H1 (cell line): Measurements from ENCODE around the gene VPS35L. TPM values are rescaled to one million over a fixed set of nuclear protein-coding genes. Genes with fewer than 3 reads are reported as not detected.

Experiments
- CTCF ChIA-PET: fragments of 300-600 bp; sonication (Branson Sonifier 250); formaldehyde crosslinking; loops from one replicate; lab custom pipeline; 2021; ENCODE audit not compliant: partially characterized antibody; lab: Charles Lee
- POLR2A ChIA-PET: fragments of 300-600 bp; sonication (Branson Sonifier 250); formaldehyde crosslinking; loops from one replicate; lab custom pipeline; 2021; ENCODE audit warnings: inconsistent platforms; ENCODE audit not compliant: partially characterized antibody; lab: Charles Lee
- DNase-seq, 2 experiments: peaks; one replicate each; pipeline versions ENCODE4 v3.0.0 to v3.0.0-alpha.2; 2010 to 2022; ENCODE audit warnings: low spot score in 2 of 2, low read depth in 1 of 2, mixed read lengths in 1 of 2
- FAIRE-seq: peaks from 2 replicates; lab custom pipeline; 2011; peaks lifted over from hg19 to GRCh38; lab: Jason Lieb, UNC
- H2AFZ ChIP-seq: 2 replicates; pipeline ENCODE4 v1.8.1; 2012; ENCODE audit warnings: low read length, inconsistent platforms
- H2AK5ac ChIP-seq: 2 replicates; pipeline ENCODE4 v1.6.1; 2013; ENCODE audit warnings: low read depth, low read length
- H2BK120ac ChIP-seq: replicated peaks from 2 replicates; pipeline ENCODE3; 2013; ENCODE audit warnings: low read depth, low read length, inconsistent platforms
- H2BK12ac ChIP-seq: 2 replicates; pipeline ENCODE4 v1.6.1; 2013; ENCODE audit warnings: low read depth, low read length
- H2BK15ac ChIP-seq: 2 replicates; pipeline ENCODE4 v1.6.1; 2013; ENCODE audit warnings: low read length
- H2BK20ac ChIP-seq: 2 replicates; pipeline ENCODE4 v1.6.1; 2013; ENCODE audit warnings: low read length
- H2BK5ac ChIP-seq: 2 replicates; pipeline ENCODE4 v1.6.1; 2013; ENCODE audit warnings: low read depth, low read length
- H3K14ac ChIP-seq: 2 replicates; pipeline ENCODE4 v1.6.1; 2013; ENCODE audit warnings: inconsistent platforms; ENCODE audit not compliant: insufficient read length
- H3K18ac ChIP-seq: 2 replicates; pipeline ENCODE4 v1.6.1; 2013; ENCODE audit warnings: low read length; ENCODE audit errors: extremely low read depth
- H3K23ac ChIP-seq: 2 replicates; pipeline ENCODE4 v1.6.1; 2013; ENCODE audit warnings: inconsistent platforms; ENCODE audit not compliant: insufficient read length
- H3K23me2 ChIP-seq: 2 replicates; pipeline ENCODE4 v1.6.1; 2013; ENCODE audit warnings: low read depth, low read length
- H3K27ac ChIP-seq: 2 replicates; pipeline ENCODE4 v1.6.1; 2011; ENCODE audit warnings: low read depth, low read length, inconsistent platforms
- H3K27me3 ChIP-seq, 4 experiments: replicated peaks in 1 of 4; 1 replicate in 1 of 4; 2 replicates in 3 of 4; pipeline versions ENCODE4 v1.6.1 to v1.8.1; 2011 to 2013; ENCODE audit warnings: low read length in 3 of 4, mild to moderate bottlenecking in 3 of 4, inconsistent platforms in 2 of 4, mixed read lengths in 2 of 4, moderate library complexity in 1 of 4; ENCODE audit not compliant: control insufficient read depth in 3 of 4, insufficient read depth in 3 of 4; ENCODE audit errors: extremely low read depth in 1 of 4
- H3K36me3 ChIP-seq, 4 experiments: 2 replicates each; pipeline versions ENCODE4 v1.6.1 to v1.8.1; 2011 to 2013; ENCODE audit warnings: mild to moderate bottlenecking in 4 of 4, low read length in 3 of 4, moderate library complexity in 2 of 4, control low read depth in 1 of 4, inconsistent platforms in 1 of 4; ENCODE audit not compliant: insufficient read depth in 4 of 4, control insufficient read depth in 2 of 4
- H3K4ac ChIP-seq: replicated peaks from 2 replicates; pipeline ENCODE3; 2013; ENCODE audit warnings: low read length, low read depth, mixed read lengths, inconsistent platforms; ENCODE audit not compliant: insufficient read length
- H3K4me1 ChIP-seq, 4 experiments: replicated peaks in 1 of 4; 1 replicate in 1 of 4; 2 replicates in 3 of 4; pipeline versions ENCODE4 v1.6.1 to v1.8.1; 2011 to 2013; ENCODE audit warnings: low read length in 3 of 4, inconsistent platforms in 2 of 4, mixed read lengths in 1 of 4; ENCODE audit not compliant: insufficient read depth in 4 of 4, control insufficient read depth in 3 of 4
- H3K4me2 ChIP-seq, 2 experiments: 2 replicates each; pipeline versions ENCODE4 v1.6.1 to v1.8.1; 2011 to 2013; ENCODE audit warnings: low read depth in 2 of 2, low read length in 2 of 2, control low read depth in 1 of 2, inconsistent platforms in 1 of 2, mild to moderate bottlenecking in 1 of 2; ENCODE audit not compliant: insufficient read depth in 1 of 2
- H3K4me3 ChIP-seq, 4 experiments: fragments of 200-600, 300-600 bp in 1 of 4; sonication (generic), shearing (Covaris generic), sonication (Bioruptor Twin) in 1 of 4; 2 replicates each; pipeline versions ENCODE4 v1.5.1 to v1.8.1; 2011 to 2016; ENCODE audit warnings: low read length in 4 of 4, low read depth in 3 of 4, control low read depth in 2 of 4, inconsistent platforms in 2 of 4, mild to moderate bottlenecking in 2 of 4, mixed read lengths in 1 of 4, moderate library complexity in 1 of 4; ENCODE audit not compliant: insufficient read depth in 2 of 4; ENCODE audit errors: extremely low read depth in 1 of 4
- H3K56ac ChIP-seq: replicated peaks from 2 replicates; pipeline ENCODE3; 2013; ENCODE audit warnings: low read depth, mild to moderate bottlenecking, mixed read lengths, low read length, inconsistent platforms; ENCODE audit not compliant: insufficient read length
- H3K79me1 ChIP-seq: 2 replicates; pipeline ENCODE4 v1.6.1; 2013; ENCODE audit warnings: low read depth, low read length, control low read depth
- H3K79me2 ChIP-seq, 2 experiments: 2 replicates each; pipeline versions ENCODE4 v1.6.1 to v1.8.1; 2012 to 2013; ENCODE audit warnings: low read length in 2 of 2, mild to moderate bottlenecking in 2 of 2, inconsistent platforms in 1 of 2; ENCODE audit not compliant: insufficient read depth in 2 of 2, control insufficient read depth in 1 of 2
- H3K9ac ChIP-seq, 4 experiments: replicated peaks in 1 of 4; 1 replicate in 1 of 4; 2 replicates in 3 of 4; pipeline versions ENCODE4 v1.6.1 to v1.8.1; 2011 to 2013; ENCODE audit warnings: low read depth in 3 of 4, low read length in 3 of 4, control low read depth in 2 of 4, mild to moderate bottlenecking in 2 of 4, moderate library complexity in 2 of 4, inconsistent platforms in 1 of 4; ENCODE audit errors: extremely low read depth in 1 of 4
- H3K9me3 ChIP-seq, 2 experiments: 2 replicates each; pipeline versions ENCODE4 v1.6.1 to v1.8.1; 2012 to 2013; ENCODE audit warnings: mild to moderate bottlenecking in 2 of 2, moderate library complexity in 2 of 2, control low read depth in 1 of 2, inconsistent platforms in 1 of 2, low read depth in 1 of 2, low read length in 1 of 2, mixed read lengths in 1 of 2; ENCODE audit not compliant: insufficient read depth in 2 of 2
- H4K20me1 ChIP-seq, 2 experiments: replicated peaks in 1 of 2; 2 replicates each; pipeline versions ENCODE3 to v1.8.1; 2011 to 2013; ENCODE audit warnings: inconsistent platforms in 2 of 2, low read length in 2 of 2, mild to moderate bottlenecking in 1 of 2; ENCODE audit not compliant: insufficient read depth in 2 of 2, control insufficient read depth in 1 of 2
- H4K5ac ChIP-seq: 2 replicates; pipeline ENCODE4 v1.6.1; 2013; ENCODE audit warnings: low read length, low read depth, mixed read lengths, inconsistent platforms; ENCODE audit not compliant: insufficient read length
- H4K8ac ChIP-seq: 2 replicates; pipeline ENCODE4 v1.8.0; 2013; ENCODE audit warnings: mild to moderate bottlenecking, moderate library complexity, low read length, inconsistent platforms; ENCODE audit not compliant: insufficient read depth; ENCODE audit errors: extremely low read depth
- H4K91ac ChIP-seq: replicated peaks from 2 replicates; pipeline ENCODE3; 2013; ENCODE audit warnings: low read length, mixed read lengths, inconsistent platforms; ENCODE audit not compliant: insufficient read length
- BRCA1 ChIP-seq: IDR thresholded peaks from 2 replicates; pipeline ENCODE4 v1.6.1; 2012; ENCODE audit warnings: low read depth, low read length, improper control_type of control experiment
- CHD2 ChIP-seq: IDR thresholded peaks from 2 replicates; pipeline ENCODE4 v1.6.1; 2012; ENCODE audit warnings: low read length, improper control_type of control experiment
- JUN ChIP-seq: IDR thresholded peaks from 2 replicates; pipeline ENCODE4 v1.6.1; 2011; ENCODE audit warnings: low read depth, mild to moderate bottlenecking, improper control_type of control experiment, low read length
- KDM5A ChIP-seq: fragments of 200-600 bp; IDR thresholded peaks from 2 replicates; pipeline ENCODE4 v1.7.1; 2012; ENCODE audit warnings: mild to moderate bottlenecking, low read length, inconsistent platforms, mixed read lengths
- SP1 ChIP-seq: IDR thresholded peaks from 2 replicates; pipeline ENCODE4 v1.6.1; 2011; ENCODE audit warnings: low read depth, low read length
- SP2 ChIP-seq: IDR thresholded peaks from 2 replicates; pipeline ENCODE4 v1.6.1; 2012; ENCODE audit warnings: mild to moderate bottlenecking, low read length, inconsistent platforms
- YY1 ChIP-seq: IDR thresholded peaks from 2 replicates; pipeline ENCODE4 v1.6.1; 2011; ENCODE audit warnings: low read depth, mild to moderate bottlenecking, low read length
- WGBS, 2 experiments: shearing (Covaris generic) in 1 of 2; methylation state at CpG; one replicate each; pipeline versions ENCODE4 v1.1.6 to v1.1.7; 2013 to 2015; ENCODE audit warnings: low lambda C conversion rate in 2 of 2, mixed read lengths in 2 of 2, inconsistent platforms in 1 of 2, low coverage in 1 of 2, missing lambda C conversion rate in 1 of 2; ENCODE audit not compliant: insufficient replicate concordance in 2 of 2, insufficient coverage in 1 of 2, insufficient read length in 1 of 2; ENCODE audit errors: extremely low coverage in 1 of 2, missing lambda C conversion rate in 1 of 2; 5-methylcytosine and 5-hydroxymethylcytosine counted together
- polyA plus RNA-seq, 7 experiments: library from polyadenylated mRNA; depleted of rRNA in 3 of 7; stranded (reverse) in 5 of 7; unstranded in 2 of 7; fragments of >200 nt in 5 of 7; fragments of 200-250 nt in 2 of 7; gene quantifications; 1 replicate in 5 of 7; 2 replicates in 1 of 7; 4 replicates in 1 of 7; pipeline versions ENCODE4 v1.2.1 to v1.2.3, GENCODE V29; 2011 to 2013; ENCODE audit warnings: missing spikeins in 2 of 7, mixed read lengths in 2 of 7
- total RNA-seq: library from RNA; stranded (reverse); fragmentation: NEBNext Ultra II Directional; extraction: Animal tissue kit (Norgen Biotek cat#: 25700); gene quantifications from 2 replicates; pipeline ENCODE4 v1.2.1, GENCODE V29; 2021

The VPS35L gene
- total and polyA plus RNA-seq, 2 of the 8 experiments (the other 6 are each of a cell fraction or from before 2014, with no cell fraction given): 31.5 to 57.1 TPM

- Histone ChIP-seq H2BK120ac (no peak overlapping the region), H3K27me3 (no peaks in the 10 kb centered on the region), H3K9ac (no peak overlapping the region), H3K27ac (no peak overlapping the region), H3K23ac (no peak overlapping the region), H2BK5ac (no peak overlapping the region), H4K20me1 (no peaks in the 10 kb centered on the region), H2BK20ac (no peak overlapping the region), H3K9me3 (peaks cover 0 to 9% of the 10 kb centered on the region in 2 experiments; a peak in 2 of 4 replicates), H2BK15ac (no peak overlapping the region), H3K14ac (no peak overlapping the region), H4K5ac (no peak overlapping the region), H3K4me2 (no peak overlapping the region), H2AK5ac (no peak overlapping the region), H3K79me1 (no peaks in the 10 kb centered on the region), H3K4ac (no peak overlapping the region), H3K4me1 (no peaks in the 10 kb centered on the region), H4K8ac (no peak overlapping the region), H3K56ac (no peak overlapping the region), H2BK12ac (no peak overlapping the region), H3K4me3 (no peak overlapping the region), H3K18ac (no peak overlapping the region), H4K91ac (no peak overlapping the region), H3K79me2 (no peaks in the 10 kb centered on the region), H2AFZ (no peak overlapping the region), H3K23me2 (no peaks in the 10 kb centered on the region), H3K36me3 (peaks cover 0 to 13% (median 6%) of the 10 kb centered on the region in 4 experiments; a peak in 7 of 8 replicates)
- CTCF ChIA-PET: interaction anchor here (1.1 to 1.3 kb wide), 3 partner anchors 9 to 233 kb away, joined by 3 to 4 read pairs (median 3); no protein-coding TSS in a partner anchor
- WGBS, 2 experiments: 91% methylated on average over 3 of the region's 3 CpGs; no CpG with 5 or more reads in 1 of the 2 experiments
- TF ChIP-seq SP1 (no peak), KDM5A (no peak), YY1 (no peak), JUN (no peak), BRCA1 (no peak), SP2 (no peak), CHD2 (no peak)
- no peak for FAIRE-seq
- POLR2A ChIA-PET: interaction anchor here (0.7 kb wide), 1 partner anchor 183 kb away, joined by 3 read pairs; no protein-coding TSS in a partner anchor
- no peak for DNase-seq
These were observed 111.0 kb downstream of the VPS35L start for GRCh38 chr16:19666477-19666876.
